GM12891 (cell line): ENCODE data around the gene DBH.

Experiments
- DNase-seq: peaks from one replicate; pipeline ENCODE4 v3.0.0; 2011; ENCODE audit warnings: low spot score; ENCODE audit not compliant: insufficient read length
- FAIRE-seq: peaks from 2 replicates; lab custom pipeline; 2011; peaks lifted over from hg19 to GRCh38; lab: Jason Lieb, UNC
- PAX5 ChIP-seq: IDR thresholded peaks from 2 replicates; pipeline ENCODE4 v1.6.1; 2011; ENCODE audit warnings: low read length, moderate library complexity, mild to moderate bottlenecking; ENCODE audit not compliant: insufficient read depth, severe bottlenecking
- POLR2A ChIP-seq: IDR thresholded peaks from 2 replicates; pipeline ENCODE4 v1.6.1; 2011; ENCODE audit warnings: low read depth, low read length, control low read depth
- POLR2AphosphoS5 ChIP-seq: IDR thresholded peaks from 2 replicates; pipeline ENCODE4 v1.6.1; 2011; ENCODE audit warnings: low read depth, low read length, control low read depth
- POU2F2 ChIP-seq: IDR thresholded peaks from 2 replicates; pipeline ENCODE4 v1.6.1; 2011; ENCODE audit warnings: low read depth, mild to moderate bottlenecking, control low read depth, low read length, moderate library complexity
- SPI1 ChIP-seq: IDR thresholded peaks from 2 replicates; pipeline ENCODE4 v1.6.1; 2011; ENCODE audit warnings: low read depth, low read length, control low read depth
- TAF1 ChIP-seq: IDR thresholded peaks from 2 replicates; pipeline ENCODE4 v1.6.1; 2011; ENCODE audit warnings: low read depth, low read length, control low read depth

The DBH gene

DNA sequence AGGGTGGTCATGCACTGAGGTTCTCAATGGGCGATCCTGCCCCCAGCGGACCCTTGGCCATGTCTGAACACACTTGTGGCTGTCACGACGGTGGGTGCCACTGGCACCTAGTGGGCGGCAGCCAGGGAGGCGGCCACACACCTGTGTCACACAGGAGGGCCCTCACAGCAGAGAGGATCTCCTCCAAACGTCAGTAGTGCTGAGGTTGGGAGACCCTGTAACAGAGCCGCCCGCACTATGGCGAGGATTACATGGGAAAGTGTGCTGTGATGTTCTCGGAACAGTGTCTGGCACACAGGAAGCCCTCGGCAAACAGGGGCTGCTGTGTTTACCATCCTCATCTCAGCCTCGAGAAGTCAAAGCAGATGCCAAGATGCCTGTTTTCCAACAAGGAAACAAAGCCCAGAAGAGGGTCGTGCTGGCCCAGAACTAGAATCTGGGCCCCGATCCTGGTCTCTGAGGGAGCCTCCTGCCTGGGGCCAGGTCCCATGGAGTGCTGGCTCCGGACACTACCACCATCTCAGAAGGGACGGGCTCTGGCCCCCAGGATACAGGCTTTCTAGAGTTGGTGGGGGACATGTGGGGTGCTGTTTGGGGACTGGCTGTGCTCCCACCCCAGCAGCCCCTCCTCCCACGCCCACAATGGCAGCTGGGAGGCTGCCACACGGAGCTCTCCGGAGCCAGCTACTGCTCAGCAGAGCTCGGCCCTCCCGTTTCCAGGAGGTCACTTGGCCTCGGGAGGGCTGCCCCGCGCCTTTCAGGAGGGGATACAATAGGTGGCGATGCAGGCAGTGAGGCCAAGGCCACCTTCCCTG, 48.2 kb downstream of the DBH start:
- no peak for TF ChIP-seq TAF1
- TF ChIP-seq SPI1 = no peak
- TF ChIP-seq PAX5 = no peak
- TF ChIP-seq POU2F2 = no peak
- no peak for TF ChIP-seq POLR2A
- no peak for TF ChIP-seq POLR2AphosphoS5
- no peak for DNase-seq
- FAIRE-seq = no peak

DNA sequence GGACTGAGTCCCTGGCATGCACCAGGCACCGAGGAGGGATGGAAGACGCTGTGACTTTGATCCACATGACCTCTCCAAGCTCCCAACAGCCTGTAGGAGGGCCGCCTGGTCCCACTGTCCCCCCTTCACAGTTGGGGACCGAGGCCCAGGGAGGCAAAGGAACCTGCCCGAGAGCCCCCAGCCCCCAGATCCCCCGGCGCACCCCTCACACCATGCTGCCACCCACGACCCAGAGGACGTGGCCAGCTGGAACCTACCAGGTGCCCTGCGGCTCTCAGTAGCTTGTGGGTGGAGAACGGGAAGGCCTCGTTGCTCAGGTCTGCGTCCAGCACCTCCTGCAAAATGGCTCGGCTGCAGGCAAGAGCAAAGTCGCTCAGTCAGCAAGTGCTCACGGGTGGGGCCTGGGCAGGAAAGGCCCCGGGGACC, 48.8 kb downstream of the DBH start:
- TF ChIP-seq POLR2A (no peak), SPI1 (no peak), POU2F2 (no peak), PAX5 (no peak), TAF1 (no peak), POLR2AphosphoS5 (no peak)
- no peak for DNase-seq
- no peak for FAIRE-seq

DNA sequence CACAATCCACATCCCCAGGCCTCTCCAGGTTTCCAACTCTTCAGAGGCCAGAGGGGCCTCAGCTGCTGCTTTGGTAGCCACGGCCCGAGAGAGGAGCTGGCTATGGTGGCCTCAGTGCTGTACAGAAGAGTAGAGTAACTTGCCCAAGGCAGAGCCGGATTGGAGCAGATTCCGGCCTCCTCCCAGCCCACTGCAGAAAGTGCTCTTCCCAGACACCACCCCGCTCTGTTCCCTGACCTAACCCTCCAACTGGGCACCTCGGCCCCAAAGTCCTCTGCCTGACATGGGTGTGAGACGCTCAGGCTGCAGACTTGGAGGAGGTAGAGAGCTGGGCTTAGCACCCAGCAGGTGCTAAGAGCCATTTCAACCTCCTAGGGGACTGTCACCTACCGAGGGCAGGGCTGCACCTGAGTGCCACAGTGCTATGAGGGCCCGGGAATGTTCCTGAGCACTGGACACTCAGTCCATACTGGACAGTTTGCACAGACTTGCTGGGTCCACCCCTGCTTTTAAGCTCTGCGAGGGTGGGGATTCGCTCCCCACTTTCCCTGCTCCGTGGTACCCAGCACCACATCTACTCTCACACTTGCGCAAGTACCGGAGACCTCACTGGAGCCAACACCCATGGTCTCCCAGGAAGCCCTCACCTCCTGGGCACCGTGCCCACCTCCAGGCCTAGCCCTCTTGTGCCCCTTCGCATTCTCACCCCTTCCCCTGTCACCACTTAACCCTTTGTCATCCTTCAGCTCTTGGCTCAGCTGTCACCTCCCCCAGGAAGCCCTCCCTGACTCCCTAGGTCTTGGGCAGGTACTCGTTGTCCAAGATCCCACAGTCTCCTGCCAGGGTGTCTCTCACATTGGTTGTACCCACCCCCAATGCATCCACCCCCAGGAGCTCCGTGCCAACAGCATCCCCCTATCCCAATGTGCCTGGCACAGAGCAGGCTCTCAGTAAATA, 49.8 kb downstream of the DBH start:
- DNase-seq (no peak), FAIRE-seq (no peak)
- TF ChIP-seq PAX5 = no peak
- no peak for TF ChIP-seq TAF1
- no peak for TF ChIP-seq POU2F2
- no peak for TF ChIP-seq POLR2A
- TF ChIP-seq POLR2AphosphoS5 = no peak
- no peak for TF ChIP-seq SPI1

DNA sequence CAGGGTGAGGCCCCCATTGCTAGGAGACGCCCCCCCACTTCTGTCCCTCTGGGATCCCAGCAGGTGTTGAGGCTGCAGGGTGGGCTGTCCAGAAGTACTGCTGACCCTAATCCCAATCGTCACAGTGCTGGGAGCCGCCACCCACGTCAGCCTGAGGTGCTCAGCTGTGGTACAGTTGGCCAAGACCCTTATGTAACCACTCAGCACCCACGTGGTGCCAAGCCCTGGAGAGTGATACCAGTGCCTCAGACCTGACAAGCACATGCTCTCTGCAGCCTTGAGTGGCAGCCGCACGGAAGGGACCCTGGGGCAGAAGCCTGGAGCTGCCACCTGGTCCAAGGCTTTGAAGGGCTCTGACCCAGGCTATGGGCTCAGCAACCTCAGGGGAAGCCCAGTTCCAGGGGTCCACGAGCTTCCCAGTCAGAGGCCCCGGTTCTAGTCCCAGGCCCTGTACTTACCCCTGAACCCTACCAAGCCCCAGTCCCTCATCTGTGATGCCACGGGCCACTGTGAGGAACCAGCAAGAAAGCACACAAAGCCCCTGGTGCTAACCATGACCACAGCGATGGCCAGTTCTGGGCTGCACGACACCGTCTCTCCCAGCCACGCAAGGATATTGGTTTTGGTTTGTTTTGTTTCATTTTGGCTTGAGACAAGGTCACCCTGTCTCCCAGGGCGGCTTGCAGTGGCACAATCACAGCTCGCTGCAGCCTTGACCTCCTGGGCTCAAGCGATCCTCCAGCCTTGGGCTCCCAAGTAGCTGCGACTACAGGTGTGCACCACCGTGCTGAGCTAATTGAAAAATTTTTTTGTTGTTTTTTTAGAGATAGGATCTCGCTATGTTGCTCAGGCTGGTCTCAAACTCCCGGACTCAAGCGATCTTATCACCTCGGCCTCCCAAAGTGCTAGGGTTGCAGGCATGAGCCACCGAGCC, 50.7 kb downstream of the DBH start:
- TF ChIP-seq POLR2A (no peak), SPI1 (no peak), POLR2AphosphoS5 (no peak), TAF1 (no peak), PAX5 (no peak), POU2F2 (no peak)

DNA sequence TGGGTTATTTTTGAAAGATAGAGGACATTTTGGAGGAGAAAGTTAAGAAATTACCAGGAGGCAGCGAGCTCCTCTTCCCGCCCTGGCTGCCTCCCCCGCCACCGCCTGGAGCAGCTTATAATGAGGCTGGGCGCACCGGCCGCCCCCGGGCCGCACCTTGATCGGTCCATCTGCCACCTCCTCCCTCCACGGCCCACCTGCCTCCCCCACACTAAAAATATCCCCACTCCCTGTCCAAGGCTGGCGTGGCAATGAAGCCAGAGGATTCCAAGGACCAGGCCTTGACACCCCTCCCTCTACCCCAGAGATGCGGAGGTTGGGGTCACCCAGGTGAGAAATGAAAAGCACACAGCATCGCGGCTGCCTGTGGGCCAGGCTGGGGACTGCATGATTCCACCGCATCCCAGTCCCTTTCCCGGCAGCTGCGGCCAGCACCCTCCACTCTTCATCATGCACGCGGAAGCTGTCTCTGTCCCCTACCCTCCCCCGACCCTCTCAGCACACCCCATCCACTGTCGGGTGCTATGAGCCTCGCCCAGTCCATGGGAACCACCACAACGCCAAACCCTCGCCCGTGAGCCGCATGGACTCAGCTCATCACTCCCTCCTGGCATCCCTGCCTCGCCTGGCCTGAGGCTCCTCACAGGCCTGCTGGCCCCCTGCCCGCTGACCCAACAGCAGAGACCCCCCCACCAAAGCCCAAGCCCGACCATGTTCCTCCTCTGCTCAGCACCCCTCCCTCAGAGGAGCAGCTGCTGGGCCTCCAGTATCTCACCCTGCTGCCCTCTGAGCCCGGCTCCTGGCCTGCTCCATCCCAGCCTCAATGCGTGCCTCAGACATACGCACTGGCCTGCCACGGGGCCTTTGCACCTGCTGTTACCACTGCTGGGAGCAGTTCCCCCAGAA, 51.9 kb downstream of the DBH start:
- TF ChIP-seq PAX5 (no peak), SPI1 (no peak)
- DNase-seq (no peak), FAIRE-seq (no peak)

More for the DNA sequence above, 50.7 kb downstream of the DBH start:
- FAIRE-seq (no peak), DNase-seq (no peak)

DNA sequence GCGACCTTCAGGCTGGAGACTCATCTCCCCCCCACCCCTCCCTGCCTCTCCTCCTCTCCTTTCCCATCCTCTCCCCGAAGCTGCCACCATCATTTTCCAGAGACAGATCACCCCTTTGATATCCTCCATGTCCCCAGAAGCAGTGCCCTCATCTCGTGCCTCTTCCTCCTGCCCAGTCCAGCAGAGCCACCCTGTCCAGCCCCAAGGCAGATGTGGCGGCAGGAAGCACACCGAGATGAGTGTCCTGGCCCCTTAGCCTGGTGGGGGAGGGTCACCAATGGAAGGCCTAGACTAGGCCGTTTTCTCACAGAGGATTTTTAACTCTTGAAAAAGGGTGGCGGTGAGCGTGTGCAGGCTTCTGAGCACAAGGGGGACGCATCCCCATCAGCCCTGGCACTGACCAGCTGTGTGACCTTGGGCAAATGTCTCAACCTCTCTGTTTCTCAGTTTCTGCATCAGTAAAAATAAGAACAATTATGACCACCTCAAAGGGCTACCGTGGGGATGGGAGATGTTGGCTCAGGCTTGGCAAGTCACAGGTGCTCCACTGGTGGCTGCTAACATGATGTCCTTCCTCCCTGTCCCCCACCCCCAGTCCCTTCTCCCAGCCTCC, 53.1 kb downstream of the DBH start:
- no peak for DNase-seq
- FAIRE-seq = no peak
- TF ChIP-seq SPI1 (no peak), POLR2A (no peak), TAF1 (no peak), POU2F2 (no peak), PAX5 (no peak), POLR2AphosphoS5 (no peak)

DNA sequence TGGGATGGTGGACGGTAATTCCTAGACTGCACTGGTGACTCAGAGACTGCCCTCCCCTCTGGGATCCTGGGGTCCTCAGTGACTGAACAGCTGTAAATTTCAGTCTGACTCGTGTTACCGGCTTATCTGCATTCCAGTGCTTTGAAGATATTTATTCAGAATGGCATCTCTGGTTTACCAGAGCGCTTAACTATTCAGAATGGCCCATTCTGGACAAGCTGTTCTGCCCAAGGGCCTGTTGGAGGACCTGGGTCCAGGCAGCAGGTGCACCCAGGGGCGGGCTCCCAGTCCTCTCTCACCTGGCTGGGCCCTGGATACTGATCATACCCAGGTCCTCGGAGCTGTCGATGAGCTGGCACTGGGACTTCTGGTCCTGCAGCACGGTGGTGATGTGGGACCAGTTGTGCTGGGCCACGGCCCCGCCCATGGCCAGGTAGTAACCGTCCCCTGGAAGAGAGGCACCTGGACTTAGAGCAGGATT, 54.0 kb downstream of the DBH start:
- FAIRE-seq (no peak), DNase-seq (no peak)
- TF ChIP-seq PAX5 (no peak), POLR2AphosphoS5 (no peak), POLR2A (no peak), TAF1 (no peak), POU2F2 (no peak), SPI1 (no peak)
